ENCODE measurements around the gene ARID3A.

ARID3A gene

DNA sequence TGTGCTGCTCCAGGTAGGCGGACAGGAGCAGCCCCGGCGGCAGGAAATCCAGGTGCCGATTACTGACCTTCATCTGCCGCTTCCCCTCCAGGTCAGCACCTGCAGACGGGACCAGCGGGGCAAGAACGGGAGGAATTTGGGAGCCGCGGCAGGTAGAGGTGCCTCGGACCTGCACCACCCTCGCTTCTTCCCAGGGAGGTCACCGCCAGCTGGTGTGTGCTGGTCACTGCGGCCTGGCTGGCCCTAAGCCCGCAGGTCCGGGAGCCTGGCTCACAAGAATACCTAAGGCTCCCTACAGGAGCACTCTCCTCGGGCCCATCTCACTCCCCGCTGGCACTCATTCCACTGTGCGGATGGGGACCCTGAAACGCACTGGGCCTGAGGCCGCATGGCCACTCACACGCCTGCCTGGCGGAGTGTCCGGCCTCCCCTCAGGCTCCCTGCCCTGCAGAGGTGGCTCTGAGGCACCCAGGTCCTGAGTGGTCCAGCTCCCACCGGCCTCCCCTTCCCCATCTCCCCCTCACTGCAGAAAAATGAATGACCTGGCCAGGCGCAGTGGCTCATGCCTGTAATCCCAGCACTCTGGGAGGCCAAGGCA is 28.3 kb upstream of the ARID3A start:
- H4K20me1 ChIP-seq: peaks cover 15 to 60% (median 35%) of the 10 kb centered on the region in 11 experiments; a peak in 20 of 22 replicates
- H3K4me3 ChIP-seq: no peak overlapping the region
- peaks cover 28 to 56% (median 36%) of the 10 kb centered on the region in 11 experiments; a peak in 20 of 22 replicates for H3K36me3 ChIP-seq
- peak overlapping the region in 5 of 11 experiments; percentile 14 to 62 (median 29); a peak in 5 of 22 replicates for H3K4me2 ChIP-seq
- H3K27me3 ChIP-seq: no peaks in the 10 kb centered on the region
- H3K9me3 ChIP-seq (replicated peaks in 1 of 11): no peaks in the 10 kb centered on the region
- H3K9ac ChIP-seq: peak overlapping the region in 2 of 11 experiments; percentile 10 to 41; a peak in 3 of 22 replicates
- H3K4me1 ChIP-seq: peaks cover 10 to 34% (median 23%) of the 10 kb centered on the region in 10 experiments
- TF ChIP-seq Cebpa-rat (IDR thresholded peaks at IDR 0.05): no peak
- 0 out of 22 replicates have a peak overlapping the region, but pooled peaks of 1 of the 11 experiments have one; percentile 23 for H3K27ac ChIP-seq

GRCh38 chr19:898663-899062 is 27.2 kb upstream of the ARID3A start:
- no peak overlapping the region for H3K4me3 ChIP-seq
- H3K9ac ChIP-seq: peak overlapping the region in 6 of 11 experiments; percentile 1 to 54 (median 30); a peak in 5 of 22 replicates
- TF ChIP-seq Cebpa-rat (IDR thresholded peaks at IDR 0.05): no peak
- H3K4me1 ChIP-seq: peaks cover 6 to 30% (median 21%) of the 10 kb centered on the region in 10 experiments
- H3K9me3 ChIP-seq (replicated peaks in 1 of 11): no peaks in the 10 kb centered on the region
- no peaks in the 10 kb centered on the region for H3K27me3 ChIP-seq
- peaks cover 28 to 65% (median 36%) of the 10 kb centered on the region in 11 experiments; a peak in 20 of 22 replicates for H3K36me3 ChIP-seq
- H3K27ac ChIP-seq: peak overlapping the region in 3 of 11 experiments; percentile 11 to 29 (median 25); a peak in 4 of 22 replicates
- peaks cover 24 to 71% (median 45%) of the 10 kb centered on the region in 11 experiments; a peak in 20 of 22 replicates for H4K20me1 ChIP-seq
- peak overlapping the region in 9 of 11 experiments; percentile 15 to 64 (median 51); a peak in 15 of 22 replicates for H3K4me2 ChIP-seq

GRCh38 chr19:899336-900042 is 26.3 kb upstream of the ARID3A start:
- peaks cover 28 to 74% (median 36%) of the 10 kb centered on the region in 11 experiments; a peak in 20 of 22 replicates for H3K36me3 ChIP-seq
- H3K4me3 ChIP-seq: no peak overlapping the region
- no peaks in the 10 kb centered on the region for H3K9me3 ChIP-seq (replicated peaks in 1 of 11)
- no peak overlapping the region for H3K9ac ChIP-seq
- H3K4me2 ChIP-seq: no peak overlapping the region
- peaks cover 31 to 79% (median 54%) of the 10 kb centered on the region in 11 experiments; a peak in 21 of 22 replicates for H4K20me1 ChIP-seq
- H3K27ac ChIP-seq: no peak overlapping the region
- no peak for TF ChIP-seq Cebpa-rat (IDR thresholded peaks at IDR 0.05)
- no peaks in the 10 kb centered on the region for H3K27me3 ChIP-seq
- H3K4me1 ChIP-seq: peaks cover 0 to 28% (median 18%) of the 10 kb centered on the region in 10 experiments; a peak in 17 of 20 replicates

- Histone ChIP-seq H4K20me1 (peaks cover 36 to 84% (median 58%) of the 10 kb centered on the region in 11 experiments; a peak in 21 of 22 replicates), H3K9ac (no peak overlapping the region), H3K9me3 (replicated peaks in 1 of 11) (no peaks in the 10 kb centered on the region), H3K4me1 (peaks cover 0 to 28% (median 18%) of the 10 kb centered on the region in 10 experiments; a peak in 16 of 20 replicates), H3K27me3 (no peaks in the 10 kb centered on the region), H3K4me2 (no peak overlapping the region), H3K27ac (no peak overlapping the region), H3K36me3 (peaks cover 28 to 78% (median 40%) of the 10 kb centered on the region in 11 experiments; a peak in 20 of 22 replicates), H3K4me3 (no peak overlapping the region)
- no peak for TF ChIP-seq Cebpa-rat (IDR thresholded peaks at IDR 0.05)
Observed at GRCh38 chr19:900043-900301, 25.9 kb upstream of the ARID3A start.

DNA sequence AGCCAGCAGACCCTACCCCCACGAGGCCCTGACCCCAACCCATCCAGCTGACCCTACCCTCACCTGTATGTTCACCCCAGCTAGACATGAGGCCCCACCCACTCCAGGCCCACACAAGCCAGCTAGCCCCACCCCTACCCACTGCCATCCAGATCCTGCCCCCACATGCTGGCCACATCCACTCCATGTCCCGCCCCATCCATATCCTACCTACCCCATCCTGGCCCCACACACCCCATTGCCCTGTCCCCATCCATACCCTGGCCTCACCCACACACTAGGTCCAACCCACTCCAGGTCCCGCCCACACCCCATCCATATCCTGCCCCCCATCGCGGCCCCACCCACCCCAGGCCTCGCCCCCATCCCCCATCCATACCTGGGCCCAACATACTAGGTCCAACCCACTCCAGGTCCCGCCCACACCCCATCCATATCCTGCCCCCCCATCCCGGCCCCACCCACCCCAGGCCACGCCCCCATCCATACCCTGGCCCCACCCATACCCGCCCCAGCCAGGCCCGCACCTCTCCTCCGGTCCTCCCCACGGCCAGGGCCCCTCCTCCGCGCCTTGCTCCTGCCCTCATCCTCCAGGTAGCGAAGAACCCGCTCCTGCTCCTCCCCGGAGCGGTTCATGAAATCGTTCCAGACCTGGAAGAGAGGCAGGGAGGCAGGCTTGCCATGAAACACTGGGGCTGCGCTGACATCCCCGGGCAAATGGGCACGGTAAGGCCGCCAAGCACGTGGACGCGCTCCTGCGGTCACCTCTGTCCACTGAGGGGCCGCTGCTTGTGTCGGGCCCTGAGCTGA is 25.3 kb upstream of the ARID3A start:
- H3K27ac ChIP-seq: no peak overlapping the region
- TF ChIP-seq Cebpa-rat (IDR thresholded peaks at IDR 0.05): no peak
- H3K27me3 ChIP-seq: no peaks in the 10 kb centered on the region
- H3K4me3 ChIP-seq: no peak overlapping the region
- H3K4me2 ChIP-seq: no peak overlapping the region
- peaks cover 28 to 81% (median 40%) of the 10 kb centered on the region in 11 experiments; a peak in 20 of 22 replicates for H3K36me3 ChIP-seq
- no peak overlapping the region for H3K9ac ChIP-seq
- peaks cover 39 to 90% (median 59%) of the 10 kb centered on the region in 11 experiments; a peak in 21 of 22 replicates for H4K20me1 ChIP-seq
- peaks cover 0 to 28% (median 18%) of the 10 kb centered on the region in 10 experiments; a peak in 16 of 20 replicates for H3K4me1 ChIP-seq
- no peaks in the 10 kb centered on the region for H3K9me3 ChIP-seq (replicated peaks in 1 of 11)

GRCh38 chr19:901216-902092 is 24.4 kb upstream of the ARID3A start:
- H3K4me3 ChIP-seq: no peak overlapping the region
- H4K20me1 ChIP-seq: peaks cover 45 to 95% (median 69%) of the 10 kb centered on the region in 11 experiments; a peak in 21 of 22 replicates
- TF ChIP-seq Cebpa-rat (IDR thresholded peaks at IDR 0.05): no peak
- 0 out of 22 replicates have a peak overlapping the region, but pooled peaks of 1 of the 11 experiments have one; percentile 3 for H3K27ac ChIP-seq
- H3K9me3 ChIP-seq (replicated peaks in 1 of 11): no peaks in the 10 kb centered on the region
- peaks cover 3 to 37% (median 27%) of the 10 kb centered on the region in 10 experiments for H3K4me1 ChIP-seq
- peaks cover 23 to 75% (median 36%) of the 10 kb centered on the region in 11 experiments; a peak in 20 of 22 replicates for H3K36me3 ChIP-seq
- H3K27me3 ChIP-seq: no peaks in the 10 kb centered on the region
- H3K9ac ChIP-seq: no peak overlapping the region
- H3K4me2 ChIP-seq: no peak overlapping the region

- no peak for TF ChIP-seq Cebpa-rat (IDR thresholded peaks at IDR 0.05)
- Histone ChIP-seq H3K27ac (0 out of 22 replicates have a peak overlapping the region, but pooled peaks of 1 of the 11 experiments have one; percentile 3), H3K4me2 (no peak overlapping the region), H3K27me3 (no peaks in the 10 kb centered on the region), H3K9me3 (replicated peaks in 1 of 11) (no peaks in the 10 kb centered on the region), H3K36me3 (peaks cover 18 to 69% (median 31%) of the 10 kb centered on the region in 11 experiments; a peak in 20 of 22 replicates), H4K20me1 (peaks cover 51 to 97% (median 74%) of the 10 kb centered on the region in 11 experiments; a peak in 21 of 22 replicates), H3K9ac (no peak overlapping the region; a peak in 1 of 22 replicates), H3K4me3 (no peak overlapping the region), H3K4me1 (peaks cover 8 to 43% (median 32%) of the 10 kb centered on the region in 10 experiments)
Observed at GRCh38 chr19:902093-902370, 23.8 kb upstream of the ARID3A start.
